Measurements from ENCODE around the gene TNFRSF4.

DNA sequence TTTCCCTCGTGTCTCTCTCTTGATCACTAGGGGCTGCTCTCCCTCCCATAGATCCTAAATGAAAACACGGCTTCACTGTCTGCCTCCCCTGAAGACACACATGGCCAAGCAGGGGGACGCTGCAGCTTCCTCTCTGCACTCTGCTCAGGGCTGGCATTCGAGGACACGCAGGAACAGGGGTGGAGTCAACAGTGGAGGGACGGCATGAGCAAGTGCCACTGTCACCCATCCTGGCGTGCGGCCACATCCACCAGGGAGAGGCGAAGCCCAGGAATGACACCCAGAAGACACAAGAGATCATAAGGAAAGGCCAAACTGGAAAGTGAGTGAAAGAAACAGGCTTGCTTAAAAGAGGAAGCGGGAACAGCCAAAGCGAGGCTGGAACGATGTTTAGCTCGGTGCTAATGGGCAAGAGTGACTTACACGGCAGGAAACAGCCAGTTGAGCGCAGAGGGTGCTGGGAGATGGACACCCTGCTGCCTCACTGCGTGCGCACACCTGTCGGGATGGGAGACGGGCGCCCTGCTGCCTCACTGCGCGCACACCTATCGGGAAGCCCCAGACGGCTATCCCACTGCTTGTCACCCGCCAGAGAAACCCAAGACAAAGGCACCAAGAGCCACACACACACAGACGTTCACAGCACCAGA is 46.1 kb upstream of the TNFRSF4 start:
- TF ChIP-seq, protein P1, sequence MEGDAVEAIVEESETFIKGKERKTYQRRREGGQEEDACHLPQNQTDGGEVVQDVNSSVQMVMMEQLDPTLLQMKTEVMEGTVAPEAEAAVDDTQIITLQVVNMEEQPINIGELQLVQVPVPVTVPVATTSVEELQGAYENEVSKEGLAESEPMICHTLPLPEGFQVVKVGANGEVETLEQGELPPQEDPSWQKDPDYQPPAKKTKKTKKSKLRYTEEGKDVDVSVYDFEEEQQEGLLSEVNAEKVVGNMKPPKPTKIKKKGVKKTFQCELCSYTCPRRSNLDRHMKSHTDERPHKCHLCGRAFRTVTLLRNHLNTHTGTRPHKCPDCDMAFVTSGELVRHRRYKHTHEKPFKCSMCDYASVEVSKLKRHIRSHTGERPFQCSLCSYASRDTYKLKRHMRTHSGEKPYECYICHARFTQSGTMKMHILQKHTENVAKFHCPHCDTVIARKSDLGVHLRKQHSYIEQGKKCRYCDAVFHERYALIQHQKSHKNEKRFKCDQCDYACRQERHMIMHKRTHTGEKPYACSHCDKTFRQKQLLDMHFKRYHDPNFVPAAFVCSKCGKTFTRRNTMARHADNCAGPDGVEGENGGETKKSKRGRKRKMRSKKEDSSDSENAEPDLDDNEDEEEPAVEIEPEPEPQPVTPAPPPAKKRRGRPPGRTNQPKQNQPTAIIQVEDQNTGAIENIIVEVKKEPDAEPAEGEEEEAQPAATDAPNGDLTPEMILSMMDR (conservative IDR thresholded peaks at IDR 0.05; ENCODE audit: low read length): no peak
- TF ChIP-seq EZH2phosphoT487 (IDR thresholded peaks at IDR 0.05; ENCODE audit: borderline replicate concordance): no peak

Measured in Loucy (cell line).